ENCODE measurements around the gene JOSD1. TPM values are rescaled to one million over a fixed set of nuclear protein-coding genes. Genes with fewer than 3 reads are reported as not detected.

The JOSD1 gene
- total RNA-seq, 4 donors from 2014 or later = 47.5 to 67.0 (median 64.6) TPM

DNA sequence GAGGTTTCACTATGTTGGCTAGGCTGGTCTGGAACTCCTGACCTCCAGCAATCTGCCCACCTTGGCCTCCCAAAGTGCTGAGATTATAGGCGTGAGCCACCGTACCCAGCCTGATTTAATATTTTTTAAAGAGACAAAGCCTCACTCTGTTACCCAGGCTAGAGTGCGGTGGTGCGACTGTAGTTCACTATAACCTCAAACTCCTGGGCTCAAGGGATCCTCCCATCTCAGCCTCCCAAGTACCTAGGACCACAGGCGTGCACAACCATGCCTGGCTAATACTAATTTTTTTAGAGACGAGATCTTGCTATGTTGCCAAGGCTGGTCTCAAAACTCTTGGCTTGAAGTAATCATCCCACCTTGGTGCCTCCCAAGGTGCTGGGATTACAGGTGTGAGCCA is 18.5 kb upstream of the JOSD1 start:
- Histone ChIP-seq H3K27me3 (no peaks in the 10 kb centered on the region), H3K4me3 (no peak overlapping the region), H3K9me3 (no peaks in the 10 kb centered on the region), H3K27ac (peak overlapping the region in 3 of 4 donors; percentile 17 to 70 (median 46)), H3K4me1 (peaks cover 0 to 30% (median 7%) of the 10 kb centered on the region in 3 donors), H3K36me3 (peaks cover 0 to 82% of the 10 kb centered on the region in 2 donors)
- no peak for TF ChIP-seq POLR2A (IDR thresholded peaks at IDR 0.05)
- TF ChIP-seq, protein P1, sequence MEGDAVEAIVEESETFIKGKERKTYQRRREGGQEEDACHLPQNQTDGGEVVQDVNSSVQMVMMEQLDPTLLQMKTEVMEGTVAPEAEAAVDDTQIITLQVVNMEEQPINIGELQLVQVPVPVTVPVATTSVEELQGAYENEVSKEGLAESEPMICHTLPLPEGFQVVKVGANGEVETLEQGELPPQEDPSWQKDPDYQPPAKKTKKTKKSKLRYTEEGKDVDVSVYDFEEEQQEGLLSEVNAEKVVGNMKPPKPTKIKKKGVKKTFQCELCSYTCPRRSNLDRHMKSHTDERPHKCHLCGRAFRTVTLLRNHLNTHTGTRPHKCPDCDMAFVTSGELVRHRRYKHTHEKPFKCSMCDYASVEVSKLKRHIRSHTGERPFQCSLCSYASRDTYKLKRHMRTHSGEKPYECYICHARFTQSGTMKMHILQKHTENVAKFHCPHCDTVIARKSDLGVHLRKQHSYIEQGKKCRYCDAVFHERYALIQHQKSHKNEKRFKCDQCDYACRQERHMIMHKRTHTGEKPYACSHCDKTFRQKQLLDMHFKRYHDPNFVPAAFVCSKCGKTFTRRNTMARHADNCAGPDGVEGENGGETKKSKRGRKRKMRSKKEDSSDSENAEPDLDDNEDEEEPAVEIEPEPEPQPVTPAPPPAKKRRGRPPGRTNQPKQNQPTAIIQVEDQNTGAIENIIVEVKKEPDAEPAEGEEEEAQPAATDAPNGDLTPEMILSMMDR (IDR thresholded peaks at IDR 0.05) = no peak
- no peak for TF ChIP-seq POLR2AphosphoS5 (IDR thresholded peaks at IDR 0.05)
- TF ChIP-seq EP300 (IDR thresholded peaks at IDR 0.05) = no peak
- no peak for ATAC-seq
- 83 to 100% methylated on average over 1 to 4 of the region's 6 CpGs for WGBS, 2 donors (ENCODE audit: low coverage in 1 of 2)

GRCh38 chr22:38718414-38718813 is 17.7 kb upstream of the JOSD1 start:
- Histone ChIP-seq H3K36me3 (peaks cover 0 to 74% of the 10 kb centered on the region in 2 donors), H3K27ac (peak overlapping the region in 3 of 4 donors; percentile 17 to 75 (median 70)), H3K4me3 (no peak overlapping the region), H3K4me1 (peaks cover 0 to 38% (median 7%) of the 10 kb centered on the region in 3 donors), H3K27me3 (no peaks in the 10 kb centered on the region), H3K9me3 (no peaks in the 10 kb centered on the region)
- peak; percentile 95 for ATAC-seq
- 19 to 22% methylated on average over 6 of the region's 6 CpGs for WGBS, 2 donors (ENCODE audit: low coverage in 1 of 2)
- TF ChIP-seq POLR2AphosphoS5 (IDR thresholded peaks at IDR 0.05) = peak; percentile 62
- TF ChIP-seq, protein P1 (IDR thresholded peaks at IDR 0.05) = peak in 3 of 4 experiments; percentile 51 to 76 (median 68)
- TF ChIP-seq POLR2A (IDR thresholded peaks at IDR 0.05) = no peak

DNA sequence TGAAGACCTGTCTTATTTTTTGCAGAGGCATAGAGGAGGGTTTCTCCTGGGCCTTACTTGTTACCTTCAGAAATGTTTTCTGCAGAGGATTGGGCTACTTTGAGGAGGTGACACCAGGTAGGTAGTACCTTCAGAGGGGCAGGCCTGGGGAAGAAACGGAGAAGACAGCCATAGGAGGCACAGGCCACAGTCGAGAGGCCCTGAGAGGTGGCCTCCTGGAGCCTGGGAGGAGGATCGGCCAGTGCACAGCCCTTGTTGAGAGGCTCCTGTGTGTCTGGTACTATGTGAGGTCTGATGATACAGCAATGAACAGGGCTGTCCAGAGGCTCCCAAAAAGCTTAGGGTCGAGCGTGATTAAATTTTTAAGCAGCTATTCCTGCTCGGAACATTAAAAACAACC is 16.5 kb upstream of the JOSD1 start:
- peak overlapping the region in 1 of 4 donors; percentile 70 for H3K27ac ChIP-seq
- no peak for ATAC-seq
- peaks cover 0 to 49% (median 7%) of the 10 kb centered on the region in 3 donors for H3K4me1 ChIP-seq

DNA sequence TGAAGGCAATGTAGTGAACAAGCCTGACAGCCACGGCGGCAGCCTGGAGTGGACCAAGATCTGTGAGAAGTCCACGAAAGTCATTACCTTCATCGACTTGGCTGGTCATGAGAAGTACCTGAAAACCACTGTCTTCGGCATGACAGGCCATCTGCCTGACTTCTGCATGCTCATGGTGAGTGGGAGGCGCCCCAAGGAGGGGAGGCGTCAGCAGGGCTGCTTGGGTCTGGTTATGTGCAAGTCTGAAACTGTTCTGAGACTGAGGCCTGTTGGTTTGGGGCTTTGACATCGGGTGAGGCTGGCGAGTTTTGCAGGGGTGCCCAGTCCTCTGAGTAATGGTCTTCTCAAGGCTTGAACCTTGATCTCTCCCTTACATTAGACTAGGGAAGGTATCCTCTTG is 16.1 kb upstream of the JOSD1 start:
- Histone ChIP-seq H3K4me1 (peaks cover 0 to 54% (median 7%) of the 10 kb centered on the region in 3 donors), H3K27ac (peak overlapping the region in 1 of 4 donors; percentile 70), H3K36me3 (peaks cover 0 to 64% of the 10 kb centered on the region in 2 donors), H3K9me3 (no peaks in the 10 kb centered on the region), H3K27me3 (no peaks in the 10 kb centered on the region), H3K4me3 (no peak overlapping the region)
- TF ChIP-seq EP300 (IDR thresholded peaks at IDR 0.05) (no peak), POLR2AphosphoS5 (IDR thresholded peaks at IDR 0.05) (no peak), POLR2A (IDR thresholded peaks at IDR 0.05) (no peak)
- TF ChIP-seq, protein P1 (IDR thresholded peaks at IDR 0.05) = no peak
- ATAC-seq = no peak
- WGBS, 2 donors (ENCODE audit: low coverage in 1 of 2) = 83% methylated on average over 1 of the region's 9 CpGs; no CpG with 5 or more reads in 1 of the 2 donors

More for the DNA sequence above, 16.5 kb upstream of the JOSD1 start:
- no peak overlapping the region for H3K4me3 ChIP-seq
- TF ChIP-seq POLR2A (IDR thresholded peaks at IDR 0.05) = no peak
- TF ChIP-seq EP300 (IDR thresholded peaks at IDR 0.05) = no peak
- no peak for TF ChIP-seq POLR2AphosphoS5 (IDR thresholded peaks at IDR 0.05)
- TF ChIP-seq, protein P1 (IDR thresholded peaks at IDR 0.05) = no peak
- 100% methylated on average over 3 of the region's 6 CpGs for WGBS, 2 donors (ENCODE audit: low coverage in 1 of 2)
- H3K9me3 ChIP-seq = no peaks in the 10 kb centered on the region
- H3K27me3 ChIP-seq = no peaks in the 10 kb centered on the region
- peaks cover 0 to 64% of the 10 kb centered on the region in 2 donors for H3K36me3 ChIP-seq

GRCh38 chr22:38716271-38716670 is 15.5 kb upstream of the JOSD1 start:
- no peak overlapping the region for H3K27ac ChIP-seq
- H3K4me3 ChIP-seq = no peak overlapping the region
- H3K9me3 ChIP-seq = no peaks in the 10 kb centered on the region
- H3K36me3 ChIP-seq = peaks cover 0 to 59% of the 10 kb centered on the region in 2 donors
- WGBS, 2 donors (ENCODE audit: low coverage in 1 of 2) = 95% methylated on average over 3 of the region's 10 CpGs; no CpG with 5 or more reads in 1 of the 2 donors
- H3K4me1 ChIP-seq = peaks cover 0 to 56% (median 7%) of the 10 kb centered on the region in 3 donors
- TF ChIP-seq, protein P1 (IDR thresholded peaks at IDR 0.05) = no peak
- TF ChIP-seq POLR2AphosphoS5 (IDR thresholded peaks at IDR 0.05) (no peak), EP300 (IDR thresholded peaks at IDR 0.05) (no peak), POLR2A (IDR thresholded peaks at IDR 0.05) (no peak)
- H3K27me3 ChIP-seq = no peaks in the 10 kb centered on the region
- no peak for ATAC-seq

All from gastroesophageal sphincter (tissue), 4 donors.